Aorta (tissue), 5 donors: ENCODE data around the gene COQ6. TPM values are rescaled to one million over a fixed set of nuclear protein-coding genes. Genes with fewer than 3 reads are reported as not detected.
"Not testable (repeated sequence)": the region's sequence is repeated elsewhere in the genome, so short reads cannot be mapped to it uniquely, and the experiment has no call there.

Experiments used
- ATAC-seq: fragments of 200-7000 bp; cut with Tn5 transposase; one replicate; pipeline ENCODE4 v1.9.1; 2022; ENCODE audit warnings: moderate library complexity; ENCODE audit not compliant: low FRiP score
- DNase-seq, 2 donors: peaks; one replicate each; pipeline ENCODE4 v3.0.0-alpha.2; 2020
- H3K27ac ChIP-seq, 2 donors: one replicate each; pipeline ENCODE4 v1.5.1; 2013; ENCODE audit warnings: low read length in 2 of 2, mild to moderate bottlenecking in 2 of 2, moderate library complexity in 2 of 2, control low read depth in 1 of 2, inconsistent platforms in 1 of 2, low read depth in 1 of 2
- H3K27me3 ChIP-seq, 2 donors: one replicate each; pipeline ENCODE4 v1.6.1; 2013; ENCODE audit warnings: control low read depth in 1 of 2, low read length in 1 of 2, mild to moderate bottlenecking in 1 of 2, moderate library complexity in 1 of 2; ENCODE audit not compliant: insufficient read depth in 2 of 2, control insufficient read depth in 1 of 2
- H3K36me3 ChIP-seq, 2 donors: one replicate each; pipeline ENCODE4 v1.6.1; 2013; ENCODE audit warnings: control low read depth in 1 of 2, low read length in 1 of 2, mild to moderate bottlenecking in 1 of 2; ENCODE audit not compliant: insufficient read depth in 2 of 2, control insufficient read depth in 1 of 2
- H3K4me1 ChIP-seq, 2 donors: one replicate each; pipeline ENCODE4 v1.6.1; 2013; ENCODE audit warnings: low read length in 2 of 2, control low read depth in 1 of 2, mild to moderate bottlenecking in 1 of 2, moderate library complexity in 1 of 2; ENCODE audit not compliant: insufficient read depth in 2 of 2, control insufficient read depth in 1 of 2
- H3K4me3 ChIP-seq, 2 donors: one replicate each; pipeline ENCODE4 v1.5.1; 2013; ENCODE audit warnings: low read length in 2 of 2, control low read depth in 1 of 2, mild to moderate bottlenecking in 1 of 2
- H3K9me3 ChIP-seq: one replicate; pipeline ENCODE4 v1.6.1; 2013; ENCODE audit warnings: mild to moderate bottlenecking, low read length; ENCODE audit not compliant: control insufficient read depth
- WGBS, 2 donors: extraction: QIAGEN DNeasy Blood & Tissue Kit; methylation state at CpG; one replicate each; pipeline ENCODE4 v1.1.7; 2013; 5-methylcytosine and 5-hydroxymethylcytosine counted together
- intact Hi-C, 2 donors: fragments of 100-400 bp; cut with DNase I; formaldehyde crosslinking; loops; one replicate each; pipeline versions ENCODE4 v1.14.2 to v1.15.0; 2022
- polyA plus RNA-seq, 2 donors: library from polyadenylated mRNA; stranded (reverse); fragments of 200-250 nt; gene quantifications; one replicate each; pipeline ENCODE4 v1.2.3, GENCODE V29; 2013
- total RNA-seq, 2 donors: library from RNA; stranded (reverse); fragmentation: NEBNext Ultra II Directional; extraction: Animal tissue kit (Norgen Biotek cat#: 25700); gene quantifications; one replicate each; pipeline ENCODE4 v1.2.1, GENCODE V29; 2021
- donor health status: healthy with polysubstance abuse.
- donor health status: Bipolar disorder and iron deficiency.
- donor health status: DM: no; HTN: no; CAD: no.
- donor health status: DM: no; HTN: no; CAD: no.
- donor health status: DM: yes; HTN: yes; CAD: no.

Gene COQ6
- total and polyA plus RNA-seq, 4 donors, result 14.1 to 25.8 (median 19.5) TPM

- WGBS, 2 donors, result 96% methylated on average over 7 of the region's 7 CpGs
- intact Hi-C loops, result not testable (repeated sequence)
Observed at GRCh38 chr14:73994926-73995325, 44.8 kb downstream of the COQ6 start.

GRCh38 chr14:73995977-73996378, 45.9 kb downstream of the COQ6 start:
- H3K27me3 ChIP-seq, result no peaks in the 10 kb centered on the region
- 89 to 93% methylated on average over 8 of the region's 8 CpGs for WGBS, 2 donors
- H3K4me3 ChIP-seq, result no peak overlapping the region
- no peaks in the 10 kb centered on the region for H3K4me1 ChIP-seq
- H3K27ac ChIP-seq, result no peak overlapping the region
- H3K36me3 ChIP-seq, result peaks cover 3 to 9% of the 10 kb centered on the region in 2 donors
- DNase-seq (no peak), ATAC-seq (no peak)
- intact Hi-C loops, result no loop called here
- H3K9me3 ChIP-seq, result no peaks in the 10 kb centered on the region

More at GRCh38 chr14:73994926-73995325, 44.8 kb downstream of the COQ6 start:
- ATAC-seq, H3K4me3 ChIP-seq, H3K27me3 ChIP-seq, H3K4me1 ChIP-seq, H3K27ac ChIP-seq, DNase-seq, H3K9me3 ChIP-seq, H3K36me3 ChIP-seq: not testable (repeated sequence)

GRCh38 chr14:73996731-73997107, 46.6 kb downstream of the COQ6 start:
- 58 to 65% methylated on average over 2 of the region's 2 CpGs for WGBS, 2 donors
- ATAC-seq (no peak), DNase-seq (no peak)
- Histone ChIP-seq H3K27me3 (no peaks in the 10 kb centered on the region), H3K4me3 (no peak overlapping the region), H3K27ac (no peak overlapping the region), H3K9me3 (no peaks in the 10 kb centered on the region), H3K36me3 (peaks cover 3 to 9% of the 10 kb centered on the region in 2 donors), H3K4me1 (no peaks in the 10 kb centered on the region)
- intact Hi-C loops, result no loop called here

- H3K9me3 ChIP-seq, result no peaks in the 10 kb centered on the region
- WGBS, 2 donors, result 85% methylated on average over 1 of the region's 1 CpG
- H3K27me3 ChIP-seq, result no peaks in the 10 kb centered on the region
- H3K4me3 ChIP-seq, result no peak overlapping the region
- H3K36me3 ChIP-seq, result peaks cover 3 to 9% of the 10 kb centered on the region in 2 donors
- no peaks in the 10 kb centered on the region for H3K4me1 ChIP-seq
- intact Hi-C loops, result no loop called here
- ATAC-seq (no peak), DNase-seq (no peak)
- H3K27ac ChIP-seq, result no peak overlapping the region
Observed at GRCh38 chr14:73997108-73997943, 47.2 kb downstream of the COQ6 start.

- 78 to 84% methylated on average over 7 of the region's 7 CpGs for WGBS, 2 donors
- Histone ChIP-seq H3K27me3 (no peaks in the 10 kb centered on the region), H3K36me3 (peaks cover 3 to 9% of the 10 kb centered on the region in 2 donors), H3K27ac (no peak overlapping the region), H3K9me3 (no peaks in the 10 kb centered on the region), H3K4me3 (no peak overlapping the region), H3K4me1 (no peaks in the 10 kb centered on the region)
- DNase-seq (no peak), ATAC-seq (no peak)
- intact Hi-C loops, result no loop called here
Observed at GRCh38 chr14:73997944-73998447, 47.9 kb downstream of the COQ6 start.

GRCh38 chr14:73998726-73999125, 48.6 kb downstream of the COQ6 start:
- 82 to 91% methylated on average over 2 of the region's 2 CpGs for WGBS, 2 donors
- DNase-seq (no peak), ATAC-seq (no peak)
- intact Hi-C loops, result no loop called here
- Histone ChIP-seq H3K4me3 (no peak overlapping the region), H3K27me3 (no peaks in the 10 kb centered on the region), H3K9me3 (no peaks in the 10 kb centered on the region), H3K27ac (no peak overlapping the region), H3K4me1 (no peaks in the 10 kb centered on the region), H3K36me3 (peaks cover 3 to 9% of the 10 kb centered on the region in 2 donors)

GRCh38 chr14:74005664-74006063, 55.6 kb downstream of the COQ6 start:
- ATAC-seq, intact Hi-C loops, DNase-seq, H3K4me3 ChIP-seq, H3K27me3 ChIP-seq, H3K36me3 ChIP-seq, H3K27ac ChIP-seq, H3K4me1 ChIP-seq, H3K9me3 ChIP-seq: not testable (repeated sequence)
- WGBS, 2 donors, result 97% methylated on average over 3 of the region's 3 CpGs

- Histone ChIP-seq H3K4me3 (no peak overlapping the region), H3K27ac (no peak overlapping the region), H3K9me3 (no peaks in the 10 kb centered on the region), H3K4me1 (no peaks in the 10 kb centered on the region), H3K36me3 (peaks cover 0 to 4% of the 10 kb centered on the region in 2 donors), H3K27me3 (no peaks in the 10 kb centered on the region)
- WGBS, 2 donors, result 53 to 66% methylated on average over 2 of the region's 2 CpGs
- no peak for ATAC-seq
- no peak for DNase-seq
- intact Hi-C loops, result no loop called here
Observed at GRCh38 chr14:74008843-74009499, 58.9 kb downstream of the COQ6 start.
